GM21423 (cell line): ENCODE results near the gene SH3BP5L.
"Not testable (repeated sequence)": the region's sequence is repeated elsewhere in the genome, so short reads cannot be mapped to it uniquely, and the experiment has no call there.

Source experiments
- ATAC-seq: cut with Tn5 transposase; IDR thresholded peaks from one replicate; pipeline ENCODE4 v1.9.1; 2021; ENCODE audit warnings: mild to moderate bottlenecking, moderate library complexity; ENCODE audit not compliant: unreplicated experiment

The SH3BP5L gene

DNA sequence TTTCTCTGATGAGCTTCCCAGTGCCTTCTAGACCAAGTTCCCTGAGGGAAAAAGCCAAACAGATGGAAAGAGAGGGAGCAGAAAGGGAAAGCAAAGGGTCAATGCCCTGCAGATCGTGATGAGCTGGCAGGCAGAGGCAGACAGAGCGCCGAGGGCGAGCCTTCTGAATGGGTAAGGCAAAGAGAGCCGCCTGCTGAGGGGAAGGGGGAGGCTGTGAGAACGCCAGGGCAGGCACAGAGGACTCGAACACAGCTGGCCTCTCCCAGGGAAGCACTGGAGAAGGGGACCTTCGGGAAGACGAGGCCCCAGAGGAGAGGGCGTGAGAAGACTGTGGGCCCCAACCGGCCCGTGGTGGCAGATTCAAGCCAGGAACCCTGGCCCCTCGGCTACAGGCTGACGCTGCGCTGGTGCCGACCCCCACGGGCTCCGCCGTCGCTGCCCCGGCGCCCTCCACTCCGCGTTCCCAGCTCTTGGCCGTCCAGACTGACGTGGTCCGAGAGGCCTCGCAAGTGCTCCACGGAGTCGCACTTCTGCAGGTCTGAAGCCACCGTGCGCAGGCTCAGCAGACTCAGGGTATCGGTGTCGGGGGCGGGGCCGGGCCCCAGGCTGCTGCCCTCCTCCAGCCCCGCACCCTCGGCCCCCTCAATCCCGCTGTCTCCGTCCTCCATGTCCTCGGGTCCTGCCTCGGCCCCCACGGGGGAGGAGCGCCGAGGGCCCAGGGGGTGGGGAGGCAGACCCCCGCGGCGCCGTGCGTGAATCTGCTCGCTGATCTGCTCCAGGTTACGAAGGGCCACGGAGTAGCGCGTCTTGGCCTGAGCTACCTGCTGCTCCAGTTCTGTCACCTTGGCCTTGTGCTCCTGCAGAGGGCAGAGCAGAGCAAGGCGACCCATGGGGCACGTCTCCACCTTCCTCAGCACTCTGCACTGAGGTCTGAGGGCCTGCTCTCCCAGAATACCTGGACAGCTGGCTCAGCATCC, 13.9 kb downstream of the SH3BP5L start:
- no peak for ATAC-seq

DNA sequence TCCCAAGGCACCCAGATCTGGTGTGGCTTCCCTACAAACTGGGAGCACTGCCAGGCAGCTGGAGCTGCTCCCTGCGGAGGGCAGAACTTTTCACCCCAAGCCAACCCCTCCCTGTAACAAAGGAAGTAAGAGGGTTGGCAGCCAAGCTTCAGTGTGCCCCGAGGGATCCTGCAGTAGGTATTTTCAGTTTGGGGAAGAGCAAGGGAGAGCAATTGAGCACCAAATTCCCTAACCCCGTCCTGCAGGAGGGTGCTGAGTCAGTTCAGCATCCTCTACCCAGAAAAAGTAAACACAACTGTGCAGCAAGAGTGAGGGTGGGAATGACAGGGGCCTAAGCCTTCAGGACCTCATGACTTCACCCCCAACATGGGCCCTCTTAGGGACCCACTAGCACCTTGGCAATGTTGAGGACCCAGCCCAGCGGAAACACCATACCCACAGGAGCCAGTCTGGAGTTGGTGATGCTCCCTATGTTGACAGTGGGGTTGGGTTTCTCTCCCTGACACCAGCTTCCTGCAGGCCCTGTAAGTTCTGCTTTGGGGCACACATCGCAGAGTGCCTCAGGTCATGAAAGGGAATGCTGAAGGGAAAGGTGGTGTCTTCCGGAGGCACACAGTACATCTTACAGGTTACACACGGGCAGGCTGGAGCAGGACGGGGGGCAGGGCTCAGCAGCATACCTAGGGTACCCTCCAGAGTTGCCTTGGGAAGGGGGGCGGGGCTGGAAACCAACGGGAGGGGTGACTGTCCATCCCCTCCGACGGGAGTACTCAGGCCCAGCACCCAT, 14.8 kb downstream of the SH3BP5L start:
- ATAC-seq = no peak

DNA sequence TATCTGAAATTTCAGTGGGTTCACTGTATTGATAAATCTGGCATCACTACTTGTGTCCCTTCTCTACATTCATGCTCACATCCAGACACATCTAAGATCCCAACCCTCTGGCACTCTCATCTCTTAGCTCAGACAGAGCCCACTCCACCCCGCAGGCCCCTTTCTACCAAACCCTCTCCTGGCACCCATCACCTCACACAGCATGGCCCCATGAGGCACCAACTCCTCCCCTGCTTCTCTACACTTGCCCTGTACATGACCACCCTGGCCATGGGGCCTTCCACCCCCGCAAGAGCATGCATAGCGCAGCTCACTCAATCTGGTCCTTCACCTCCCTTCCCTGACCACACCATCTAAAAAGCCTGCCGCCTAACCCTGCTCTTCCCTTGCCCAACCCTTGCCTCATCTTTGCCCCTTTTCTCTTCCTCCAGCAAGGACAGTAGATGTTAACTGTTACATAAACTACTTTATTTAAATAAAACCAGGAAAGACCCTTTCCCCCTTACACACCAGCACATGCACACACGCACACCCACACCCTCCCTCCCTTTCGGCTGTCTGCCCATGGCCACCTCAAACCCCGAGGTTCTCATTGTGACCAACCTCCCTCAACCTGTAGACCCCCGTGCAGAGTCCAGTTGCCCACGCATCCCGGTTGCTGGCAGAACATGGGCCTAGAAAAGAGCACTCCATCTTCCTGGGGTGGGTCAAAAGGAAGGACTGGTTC, 15.6 kb downstream of the SH3BP5L start:
- ATAC-seq = no peak

DNA sequence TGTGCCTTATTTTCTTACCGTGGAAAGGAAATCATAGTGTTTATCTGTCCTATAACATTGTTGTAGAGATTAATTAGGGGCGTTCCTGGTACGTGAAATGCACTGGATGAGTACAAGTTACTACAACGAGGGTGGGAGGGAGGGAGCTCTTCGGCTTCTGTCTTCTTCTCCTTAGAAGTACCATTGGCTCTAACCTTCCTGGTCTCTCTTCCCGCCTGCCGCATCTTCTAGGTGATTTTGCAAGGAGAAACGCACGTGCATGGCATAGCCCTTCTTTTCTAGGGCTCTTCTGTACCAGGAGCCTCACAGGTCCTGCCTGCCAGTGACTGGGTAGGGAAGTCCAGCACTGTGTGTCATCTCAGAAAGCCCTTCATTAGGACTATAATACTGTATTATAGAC, 16.8 kb downstream of the SH3BP5L start:
- no peak for ATAC-seq

DNA sequence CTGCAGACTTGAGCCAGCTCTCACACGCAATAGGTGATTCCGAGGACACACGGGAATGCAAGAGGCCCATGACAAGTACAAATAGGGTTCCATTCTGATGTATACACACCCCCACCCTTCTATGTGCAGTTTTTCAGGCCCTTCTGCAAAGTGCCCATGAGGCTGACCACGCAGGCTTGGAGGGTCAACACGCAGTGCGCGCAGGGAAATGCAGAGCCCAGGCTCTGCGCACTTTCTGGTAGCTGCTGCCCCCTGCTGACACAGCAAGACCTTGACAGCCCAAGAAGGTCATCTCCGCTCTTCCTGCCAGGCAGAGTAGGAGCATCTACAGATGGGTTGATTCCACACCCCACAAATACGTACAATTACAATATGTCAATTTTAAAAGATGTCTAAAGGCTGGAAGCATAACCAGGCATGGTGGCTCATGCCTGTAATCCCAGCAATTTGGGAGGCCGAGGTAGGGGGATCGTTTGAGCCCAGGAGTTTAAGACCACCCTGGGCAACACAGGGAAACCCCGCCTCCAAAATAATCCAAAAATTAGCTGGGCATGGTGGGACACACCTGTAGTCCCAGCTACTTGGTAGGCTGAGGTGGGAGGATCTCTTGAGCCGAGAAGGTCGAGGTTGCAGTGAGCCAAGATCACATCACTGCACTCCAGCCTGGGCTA, 18.5 kb downstream of the SH3BP5L start:
- peak; percentile 43 for ATAC-seq

DNA sequence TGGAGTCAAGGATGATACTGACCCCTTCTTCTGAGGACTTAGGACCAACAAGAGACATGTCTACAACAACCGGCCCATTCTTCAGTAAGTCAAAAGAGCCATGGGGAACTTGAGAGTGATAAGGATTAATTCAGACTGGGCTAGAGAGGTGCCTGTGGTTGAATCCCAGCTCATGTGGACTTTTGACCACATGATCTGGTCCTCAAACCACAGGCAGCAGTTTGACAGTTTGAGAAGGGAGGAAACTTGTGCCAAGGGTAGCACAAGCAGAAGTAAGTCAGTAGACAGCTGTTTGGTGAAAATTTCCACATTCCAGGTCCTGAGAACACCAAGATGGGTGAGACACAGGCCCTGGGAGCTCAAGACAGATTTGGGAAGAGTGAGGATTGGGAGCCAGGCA, 19.8 kb downstream of the SH3BP5L start:
- no peak for ATAC-seq

DNA sequence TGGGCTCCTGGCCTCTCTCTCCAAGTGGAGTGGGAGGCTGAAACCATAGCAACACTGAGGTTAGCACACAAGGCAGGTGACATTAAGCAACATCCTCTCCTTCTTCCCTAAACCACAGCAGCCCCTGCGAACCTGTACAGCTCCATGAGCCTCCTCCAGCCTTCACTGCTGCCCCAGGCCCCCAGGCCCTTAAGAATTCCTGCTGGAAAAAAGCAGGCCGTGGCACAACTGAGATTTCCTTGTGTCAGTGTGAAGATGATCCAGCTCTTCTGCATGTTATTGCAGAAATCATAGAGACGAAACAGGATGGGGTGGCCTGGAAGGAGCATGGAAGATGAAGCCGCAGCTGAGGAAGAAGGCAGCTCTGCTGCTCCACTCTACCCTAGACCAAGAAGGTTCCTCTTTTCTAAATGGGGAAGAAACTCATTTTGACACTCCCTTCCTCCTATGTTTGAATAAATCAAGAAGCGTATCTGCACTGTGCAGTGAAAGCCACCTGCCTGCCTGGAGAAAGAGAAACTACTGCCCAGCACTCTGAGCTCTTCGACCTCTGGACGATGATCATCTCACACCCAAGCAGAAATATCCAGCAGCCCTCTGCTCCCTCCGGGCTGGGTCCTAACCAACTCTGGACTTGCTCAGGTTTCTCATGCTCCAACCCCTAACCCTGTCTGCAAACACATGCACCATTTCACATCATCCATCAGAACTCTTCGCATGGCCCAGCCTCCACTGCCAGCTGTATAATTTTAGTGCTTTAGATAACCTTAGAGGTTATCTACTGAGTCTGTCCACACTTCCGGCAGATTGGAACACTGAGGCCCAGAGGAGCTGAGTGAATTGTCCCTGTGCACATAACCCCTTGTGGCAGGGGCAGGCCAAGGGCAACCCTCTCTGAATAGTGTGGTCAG, 20.7 kb downstream of the SH3BP5L start:
- ATAC-seq = peak; percentile 83

DNA sequence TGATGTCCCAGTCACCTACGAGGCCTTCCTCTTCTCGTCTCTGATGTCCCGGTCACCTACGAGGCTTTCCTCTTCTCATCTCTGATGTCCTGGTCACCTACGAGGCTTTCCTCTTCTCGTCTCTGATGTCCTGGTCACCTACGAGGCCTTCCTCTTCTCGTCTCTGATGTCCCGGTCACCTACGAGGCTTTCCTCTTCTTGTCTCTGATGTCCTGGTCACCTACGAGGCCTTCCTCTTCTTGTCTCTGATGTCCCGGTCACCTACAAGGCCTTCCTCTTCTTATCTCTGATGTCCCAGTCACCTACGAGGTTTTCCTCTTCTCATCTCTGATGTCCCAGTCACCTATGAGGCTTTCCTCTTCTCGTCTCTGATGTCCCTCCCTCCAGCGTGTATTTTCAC, 22.2 kb downstream of the SH3BP5L start:
- not testable (repeated sequence) for ATAC-seq

DNA sequence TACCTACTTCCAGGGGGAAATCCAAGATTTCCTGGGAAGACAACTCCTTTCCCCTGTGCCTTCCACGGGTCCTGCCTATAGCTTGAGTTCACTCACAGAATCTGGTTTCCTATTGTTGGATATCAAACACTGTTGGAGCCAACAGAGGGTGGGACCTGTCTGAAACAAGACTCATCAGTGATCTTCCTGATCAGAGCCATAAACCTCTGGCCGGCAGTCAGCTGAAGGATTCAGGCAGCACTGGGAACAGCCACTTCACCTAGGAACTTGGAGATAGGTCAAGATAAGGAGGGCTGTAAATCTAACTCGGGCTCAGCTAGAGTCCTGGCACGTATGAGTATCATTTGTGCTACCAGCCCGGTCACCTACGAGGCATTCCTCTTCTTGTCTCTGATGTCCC, 23.3 kb downstream of the SH3BP5L start:
- ATAC-seq = no peak

DNA sequence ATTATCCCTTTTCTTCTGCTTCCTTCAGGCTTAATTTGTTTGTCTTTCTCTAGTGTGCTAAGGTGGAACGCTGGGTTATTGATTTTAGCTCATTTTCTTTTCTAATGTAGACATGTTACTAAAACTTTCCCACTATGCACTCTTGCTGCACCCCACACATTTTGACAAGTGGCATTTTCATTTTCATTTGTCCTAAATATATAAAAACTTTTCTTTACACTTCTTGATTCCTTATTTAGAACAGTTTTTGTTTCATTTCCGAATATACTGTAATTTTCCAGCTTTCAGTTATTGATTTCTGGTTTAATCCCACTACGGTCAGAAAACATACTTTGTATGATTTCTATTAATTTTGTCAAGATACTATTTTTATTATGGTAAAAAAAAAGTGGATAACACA, 25.3 kb downstream of the SH3BP5L start:
- no peak for ATAC-seq

DNA sequence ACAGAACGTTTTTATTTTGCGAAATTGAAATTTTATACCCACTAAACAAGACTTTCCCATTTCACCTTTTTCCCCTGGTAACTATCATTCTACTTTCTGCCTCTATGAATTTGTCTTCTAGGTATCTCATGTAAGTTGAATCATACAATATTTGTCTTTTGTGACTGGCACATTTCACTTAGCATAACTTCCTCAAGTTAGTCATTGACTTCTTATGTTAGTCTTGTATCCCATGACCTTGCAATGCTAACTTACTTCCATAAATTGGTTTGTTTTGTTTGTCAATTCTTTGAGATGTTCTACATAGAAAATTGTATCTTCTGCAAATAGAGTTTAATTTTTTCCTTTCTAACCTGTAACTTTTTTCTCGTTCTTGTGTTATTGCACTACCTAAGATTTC, 26.9 kb downstream of the SH3BP5L start:
- no peak for ATAC-seq

DNA sequence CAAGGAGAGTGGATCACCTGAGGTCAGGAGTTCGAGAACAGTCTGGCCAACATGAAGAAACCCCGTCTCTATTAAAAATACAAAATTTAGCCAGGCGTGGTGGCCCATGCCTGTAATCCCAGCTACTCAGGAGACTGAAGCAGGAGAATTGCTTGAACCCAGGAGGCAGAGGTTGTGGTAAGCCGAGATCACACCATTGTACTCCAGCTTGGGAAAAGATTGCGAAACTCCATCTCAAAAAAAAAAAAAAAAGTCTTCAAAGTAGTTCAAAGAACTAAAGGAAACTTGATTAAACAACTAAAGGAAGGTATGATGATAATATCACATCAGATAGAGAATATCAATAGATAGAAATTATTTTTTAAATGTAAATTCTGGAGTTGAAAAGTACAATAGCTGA, 31.1 kb downstream of the SH3BP5L start:
- ATAC-seq = not testable (repeated sequence)

DNA sequence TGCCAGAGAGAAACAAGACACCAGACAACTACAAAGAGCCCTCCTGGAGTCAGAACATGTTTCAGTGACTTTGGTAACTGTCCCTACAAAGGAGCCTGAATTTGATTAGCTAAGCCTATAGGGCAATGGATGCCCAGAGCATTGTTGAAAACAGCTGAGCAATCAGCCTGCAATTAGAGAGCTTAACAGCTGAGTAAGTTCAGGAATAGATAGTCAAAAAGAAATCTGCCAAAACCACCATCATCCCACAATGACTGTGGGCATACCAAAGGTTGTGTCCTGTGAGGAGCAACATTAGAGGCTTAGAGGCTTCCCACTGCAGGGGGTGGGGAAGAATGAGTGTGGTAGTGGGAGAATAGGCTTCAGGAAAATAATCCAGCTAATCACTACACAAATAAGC, 32.1 kb downstream of the SH3BP5L start:
- ATAC-seq = peak; percentile 82

DNA sequence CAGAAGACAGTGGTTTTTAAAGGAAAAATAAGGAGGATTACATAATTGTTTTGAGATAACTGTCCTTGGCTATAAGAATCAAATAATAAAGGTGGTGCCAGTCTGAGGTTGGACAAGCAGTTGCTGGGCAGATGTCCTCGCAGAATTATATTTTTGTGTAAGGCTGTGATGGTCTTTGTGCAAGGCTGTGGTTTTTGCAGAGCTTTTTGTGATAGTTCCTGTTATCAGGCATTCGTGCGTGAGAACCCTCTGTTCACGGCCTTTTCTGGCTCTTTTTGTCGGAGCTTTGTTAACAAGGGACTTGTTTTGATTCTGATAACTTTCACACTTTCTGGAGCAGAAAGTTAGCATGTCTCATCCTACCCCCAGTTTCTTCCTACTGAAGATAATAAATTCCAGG, 33.4 kb downstream of the SH3BP5L start:
- peak; percentile 46 for ATAC-seq

DNA sequence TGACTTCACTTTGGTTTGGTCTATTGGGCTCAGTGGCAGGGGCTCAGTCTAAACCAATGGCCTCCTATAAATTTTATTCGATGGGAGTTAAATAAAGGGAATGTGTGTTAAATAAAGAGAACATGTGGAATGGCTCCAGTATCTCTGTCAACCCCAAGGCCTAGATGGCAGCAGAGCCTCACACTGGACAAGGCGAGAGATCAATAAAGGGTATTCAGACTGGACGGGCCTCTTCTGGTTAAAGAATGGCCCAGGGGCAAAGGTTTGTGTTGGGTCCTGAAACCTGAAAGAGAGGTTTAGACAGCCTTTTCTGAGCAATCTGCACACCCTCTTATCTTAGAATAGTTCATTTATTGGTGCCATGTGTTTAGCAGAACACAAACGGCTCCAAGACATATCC, 34.7 kb downstream of the SH3BP5L start:
- no peak for ATAC-seq

DNA sequence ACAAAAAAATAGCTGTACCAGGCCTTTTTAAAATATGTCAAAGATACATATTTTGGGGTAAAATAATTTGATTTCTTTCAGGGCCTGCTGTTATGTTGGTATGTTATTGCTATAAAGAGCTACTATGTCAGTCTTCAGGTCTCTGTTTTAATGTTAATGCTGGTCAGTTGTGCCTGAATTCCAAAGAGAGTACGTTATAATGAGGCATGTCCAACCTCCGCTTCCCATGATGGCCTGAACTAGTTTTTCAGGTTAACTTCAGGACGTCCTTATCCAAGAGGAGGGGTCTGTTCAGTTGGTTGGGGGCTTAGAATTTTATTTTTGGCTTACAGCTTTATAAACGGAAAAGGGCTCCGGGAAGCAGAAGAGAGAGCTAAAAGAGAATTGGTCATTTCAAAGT, 35.3 kb downstream of the SH3BP5L start:
- no peak for ATAC-seq

DNA sequence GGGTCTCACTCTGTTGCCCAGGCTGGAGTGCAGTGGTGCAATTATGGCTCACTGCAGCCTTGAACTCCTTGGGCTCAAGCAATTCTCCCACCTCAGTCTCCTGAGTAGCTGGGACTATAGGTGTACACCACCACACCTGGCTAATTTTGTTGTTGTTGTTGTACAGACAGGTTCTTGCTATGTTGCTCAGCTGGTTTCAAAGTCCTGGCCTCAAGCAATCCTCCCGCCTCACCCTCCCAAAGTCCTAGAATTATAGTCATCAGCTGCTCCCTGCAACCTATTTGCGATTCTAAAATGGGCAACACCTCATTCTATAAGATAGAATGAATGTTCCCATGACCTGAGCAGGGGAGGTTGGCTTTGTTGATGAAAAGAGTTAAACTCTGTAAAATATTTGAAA, 36.4 kb downstream of the SH3BP5L start:
- not testable (repeated sequence) for ATAC-seq

DNA sequence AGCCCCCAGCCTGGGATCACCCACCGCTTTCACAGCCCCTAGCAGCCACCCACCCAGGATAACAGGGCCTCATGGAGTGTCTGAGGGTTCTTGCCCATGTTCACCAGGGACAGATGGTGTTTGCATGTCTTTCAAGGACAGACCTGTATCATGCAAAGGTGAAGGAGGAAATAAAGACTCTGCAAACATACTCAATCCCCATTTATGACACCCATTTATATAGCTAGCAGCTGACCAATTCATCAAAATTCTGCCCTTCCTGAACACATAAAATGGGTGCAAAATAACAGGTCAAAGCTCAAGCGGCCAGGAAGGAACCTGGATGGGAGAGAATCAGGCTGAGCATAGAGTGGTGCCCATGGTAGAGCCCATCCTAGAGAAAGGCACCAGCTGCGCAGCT, 37.4 kb downstream of the SH3BP5L start:
- no peak for ATAC-seq

DNA sequence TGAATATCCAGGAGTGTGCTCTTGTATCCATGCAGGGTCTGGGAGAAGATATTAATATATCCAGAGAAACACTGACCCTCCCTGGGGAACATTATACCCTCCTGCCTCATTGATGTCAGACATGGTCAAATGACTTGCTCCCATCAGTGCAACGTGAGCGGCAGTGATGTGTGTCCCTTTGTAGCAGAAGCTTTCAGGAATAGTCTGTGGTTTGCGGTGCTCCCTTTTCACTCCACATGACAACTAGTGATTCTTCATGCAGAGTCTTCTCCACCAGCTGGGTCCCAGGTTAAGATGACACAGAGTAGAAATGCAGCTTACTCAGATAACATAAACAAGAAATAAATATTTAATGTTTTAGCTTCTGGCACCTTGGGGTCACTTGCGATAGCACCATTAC, 38.3 kb downstream of the SH3BP5L start:
- ATAC-seq = no peak

DNA sequence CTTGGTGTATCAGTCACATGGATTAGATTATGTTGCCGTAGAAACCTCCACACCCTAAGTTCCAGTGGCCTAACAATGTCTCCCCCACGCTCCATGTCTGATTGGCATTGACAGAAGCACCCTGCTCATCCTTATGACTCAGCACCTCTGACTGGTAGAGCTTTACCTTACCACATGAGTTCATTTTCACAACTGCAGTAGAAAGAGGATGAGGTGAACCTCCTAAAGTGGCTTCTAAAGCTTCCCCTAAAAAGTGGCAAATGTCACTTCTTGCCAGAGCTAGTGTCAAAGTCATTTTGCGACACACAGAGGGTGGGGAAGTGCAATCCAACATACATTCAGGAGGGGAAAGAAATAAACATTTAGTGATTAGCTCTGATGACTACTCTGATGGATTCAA, 39.6 kb downstream of the SH3BP5L start:
- peak; percentile 78 for ATAC-seq
